Activated CD4-positive, alpha-beta T cell treated with anti-CD3 and anti-CD28 coated beads for 24 hours (primary cell): ENCODE results near the gene PIN4.
"Not testable (repeated sequence)": the region's sequence is repeated elsewhere in the genome, so short reads cannot be mapped to it uniquely, and the experiment has no call there.

Source experiments
- DNase-seq, 2 donors: peaks; one replicate each; pipeline ENCODE4 v3.0.0-alpha.2; 2020; ENCODE audit warnings: low read depth in 2 of 2

PIN4 gene

GRCh38 chrX:72181178-72182125 is at the start of gene PIN4:
PIN4 (plus strand) TSS chrX:72181757; CDS start chrX:72181786, 29 bp downstream.
- peak; percentile 67 to 70 for DNase-seq

GRCh38 chrX:72132456-72132855 is 49.1 kb upstream of the PIN4 start:
- DNase-seq, result no peak

GRCh38 chrX:72133851-72134546 is 47.6 kb upstream of the PIN4 start:
- no peak for DNase-seq

GRCh38 chrX:72137846-72138495 is 43.6 kb upstream of the PIN4 start:
- DNase-seq, result no peak

- no peak for DNase-seq
Measured at GRCh38 chrX:72139538-72139937, 42.0 kb upstream of the PIN4 start.

- DNase-seq, result no peak
Measured at GRCh38 chrX:72141372-72142004, 40.1 kb upstream of the PIN4 start.

GRCh38 chrX:72142094-72142793 is 39.3 kb upstream of the PIN4 start:
- DNase-seq, result no peak

- no peak for DNase-seq
Measured at GRCh38 chrX:72142794-72143608, 38.6 kb upstream of the PIN4 start.

GRCh38 chrX:72143609-72143907 is 38.0 kb upstream of the PIN4 start:
- DNase-seq, result no peak

GRCh38 chrX:72145181-72145580 is 36.4 kb upstream of the PIN4 start:
- no peak for DNase-seq

- DNase-seq, result no peak
Measured at GRCh38 chrX:72146527-72146926, 35.0 kb upstream of the PIN4 start.

- DNase-seq, result no peak
Measured at GRCh38 chrX:72158773-72159172, 22.8 kb upstream of the PIN4 start.

- no peak for DNase-seq
Measured at GRCh38 chrX:72159769-72160168, 21.8 kb upstream of the PIN4 start.

- no peak for DNase-seq
Measured at GRCh38 chrX:72165551-72165950, 16.0 kb upstream of the PIN4 start.

- peak in 1 of 2 donors; percentile 5 for DNase-seq
Measured at GRCh38 chrX:72169008-72169728, 12.4 kb upstream of the PIN4 start.

GRCh38 chrX:72176289-72176688 is 5.3 kb upstream of the PIN4 start:
- not testable (repeated sequence) for DNase-seq

- no peak for DNase-seq
Measured at GRCh38 chrX:72176981-72177380, 4.6 kb upstream of the PIN4 start.

- DNase-seq, result no peak
Measured at GRCh38 chrX:72180539-72180938, 1.0 kb upstream of the PIN4 start.

GRCh38 chrX:72182924-72183323 is 1.4 kb downstream of the PIN4 start:
- DNase-seq, result no peak
